BJ (cell line): ENCODE measurements around the gene ARAP3. TPM values are rescaled to one million over a fixed set of nuclear protein-coding genes. Genes with fewer than 3 reads are reported as not detected.

Experiments used
- CTCF ChIA-PET: fragments of 350-600 bp; formaldehyde crosslinking; extraction: SDS; loops from one replicate; lab custom pipeline; 2021; ENCODE audit warnings: antibody characterized with exemption, inconsistent platforms; lab: Yijun Ruan, JAX
- POLR2A ChIA-PET: fragments of 300-600 bp; sonication (Branson Sonifier 250); formaldehyde crosslinking; extraction: SDS; loops from one replicate; lab custom pipeline; 2021; ENCODE audit warnings: antibody characterized with exemption; lab: Charles Lee
- DNase-seq: peaks from one replicate; pipeline ENCODE4 v3.0.0-alpha.2; 2011; ENCODE audit warnings: low read depth
- H3K27me3 ChIP-seq: 2 replicates; pipeline ENCODE4 v1.6.0; 2011; ENCODE audit warnings: low read length; ENCODE audit not compliant: control insufficient read depth, insufficient read depth
- H3K36me3 ChIP-seq: 2 replicates; pipeline ENCODE4 v1.5.1; 2011; ENCODE audit warnings: low read length; ENCODE audit not compliant: control insufficient read depth, insufficient read depth
- H3K4me3 ChIP-seq: 2 replicates; pipeline ENCODE4 v1.5.1; 2011; ENCODE audit warnings: low read depth, mild to moderate bottlenecking, control low read depth, low read length
- CTCF ChIP-seq: IDR thresholded peaks from 2 replicates; pipeline ENCODE4 v1.5.1; 2011; ENCODE audit warnings: low read depth, mild to moderate bottlenecking, control low read depth, inconsistent platforms, low read length, moderate library complexity; ENCODE audit not compliant: insufficient read depth
- polyA plus RNA-seq: library from polyadenylated mRNA; depleted of rRNA; stranded (reverse); fragments of >200 nt; gene quantifications from 2 replicates; pipeline ENCODE4 v1.2.3, GENCODE V29; 2011

The ARAP3 gene
- polyA plus RNA-seq, 1 experiment, result 5.6 TPM

- Histone ChIP-seq H3K4me3 (no peak overlapping the region), H3K36me3 (no peaks in the 10 kb centered on the region), H3K27me3 (peaks cover 15% of the 10 kb centered on the region)
- no peak for TF ChIP-seq CTCF
- no peak for DNase-seq
- ChIA-PET CTCF (interaction anchor here (1.0 to 6.1 kb wide), 4 partner anchors 11 to 165 kb away, joined by 3 to 32 read pairs (median 7); partner anchors contain the start of gene PCDH1), POLR2A (no interaction called here)
These were observed 31.7 kb upstream of the ARAP3 start for GRCh38 chr5:141713616-141714309.

DNA sequence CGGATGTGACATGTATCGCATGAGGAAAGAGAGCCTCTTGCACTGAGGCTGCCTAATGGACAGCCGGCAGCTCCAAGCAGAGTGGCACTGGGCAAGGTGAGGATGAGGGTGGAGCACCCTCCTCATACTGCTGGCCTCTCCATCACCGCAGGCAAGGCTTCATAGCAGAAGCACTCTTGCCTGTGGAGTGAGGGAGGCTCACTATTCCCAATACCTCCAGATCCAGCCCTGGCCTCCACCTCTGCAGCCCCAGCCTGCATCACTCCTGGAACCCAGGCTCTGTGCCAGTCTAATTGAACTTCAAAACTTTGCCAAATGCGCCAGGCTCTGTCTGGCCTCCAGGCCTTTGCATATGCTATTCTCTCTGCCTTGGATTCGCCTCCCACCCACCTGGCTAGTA, 29.7 kb upstream of the ARAP3 start:
- DNase-seq, result no peak
- Histone ChIP-seq H3K36me3 (no peaks in the 10 kb centered on the region), H3K4me3 (no peak overlapping the region), H3K27me3 (peaks cover 14% of the 10 kb centered on the region)
- TF ChIP-seq CTCF, result no peak
- ChIA-PET POLR2A (no interaction called here), CTCF (interaction anchor here (6.1 kb wide), 1 partner anchor 9 kb away, joined by 32 read pairs; no protein-coding TSS in a partner anchor)

DNA sequence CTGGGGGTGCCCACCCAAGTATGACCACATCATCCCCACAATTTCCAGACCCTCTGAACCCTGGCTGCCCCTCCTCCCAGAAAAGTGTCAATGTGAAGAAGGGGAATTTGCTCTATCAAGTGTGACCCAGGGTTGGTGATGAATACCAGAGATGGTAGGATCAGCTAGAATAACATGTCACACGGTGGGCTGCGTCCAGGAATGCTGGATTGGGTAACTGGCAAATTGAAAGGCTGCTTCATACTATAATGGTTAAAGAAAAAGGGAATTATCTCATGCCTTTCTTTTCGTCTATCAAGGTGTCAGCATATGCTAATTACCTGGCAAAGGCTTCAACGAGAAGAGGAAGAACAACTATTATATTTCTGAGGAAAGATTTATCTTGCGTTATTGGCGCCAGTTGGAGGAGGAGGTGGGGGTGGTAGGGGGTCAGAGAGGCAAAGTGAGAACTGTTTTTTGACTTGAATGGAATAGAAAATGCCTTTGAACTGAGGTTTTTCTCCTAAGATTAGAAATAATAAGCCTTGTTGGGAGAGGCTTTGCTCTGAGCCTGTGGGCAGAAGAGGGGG, 27.8 kb upstream of the ARAP3 start:
- DNase-seq, result no peak
- ChIA-PET CTCF (interaction anchor here (0.8 to 2.3 kb wide), 2 partner anchors 9 to 169 kb away, joined by 4 to 6 read pairs; no protein-coding TSS in a partner anchor), POLR2A (no interaction called here)
- no peak overlapping the region for H3K4me3 ChIP-seq
- no peak for TF ChIP-seq CTCF
- peaks cover 18% of the 10 kb centered on the region for H3K27me3 ChIP-seq
- no peaks in the 10 kb centered on the region for H3K36me3 ChIP-seq

DNA sequence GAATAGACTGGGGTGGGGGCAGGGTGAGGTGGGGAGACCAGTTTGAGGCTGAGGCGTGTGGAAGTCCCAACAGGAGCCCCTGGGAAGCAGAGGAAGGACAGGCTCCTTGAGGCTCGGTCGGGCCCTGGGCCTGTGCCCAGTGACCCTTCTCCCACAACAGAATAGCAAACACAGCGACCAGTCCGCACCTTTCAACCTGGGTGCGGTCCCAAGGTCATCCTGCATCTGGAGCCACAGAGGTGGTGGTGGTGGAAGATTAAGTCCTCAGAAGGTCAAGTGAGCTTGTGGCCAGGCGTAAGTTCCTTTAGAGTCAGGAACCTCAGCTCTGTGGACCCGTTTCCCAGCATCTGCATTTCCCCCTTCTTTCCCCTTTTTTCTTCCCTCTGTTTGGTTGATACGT, 26.0 kb upstream of the ARAP3 start:
- Histone ChIP-seq H3K36me3 (no peaks in the 10 kb centered on the region), H3K27me3 (peaks cover 31% of the 10 kb centered on the region), H3K4me3 (no peak overlapping the region)
- no peak for TF ChIP-seq CTCF
- no peak for DNase-seq
- CTCF ChIA-PET, result interaction anchor here (1.4 to 2.2 kb wide), 3 partner anchors 15 to 171 kb away, joined by 4 to 9 read pairs (median 5); partner anchors contain the start of gene PCDH1
- POLR2A ChIA-PET, result no interaction called here

DNA sequence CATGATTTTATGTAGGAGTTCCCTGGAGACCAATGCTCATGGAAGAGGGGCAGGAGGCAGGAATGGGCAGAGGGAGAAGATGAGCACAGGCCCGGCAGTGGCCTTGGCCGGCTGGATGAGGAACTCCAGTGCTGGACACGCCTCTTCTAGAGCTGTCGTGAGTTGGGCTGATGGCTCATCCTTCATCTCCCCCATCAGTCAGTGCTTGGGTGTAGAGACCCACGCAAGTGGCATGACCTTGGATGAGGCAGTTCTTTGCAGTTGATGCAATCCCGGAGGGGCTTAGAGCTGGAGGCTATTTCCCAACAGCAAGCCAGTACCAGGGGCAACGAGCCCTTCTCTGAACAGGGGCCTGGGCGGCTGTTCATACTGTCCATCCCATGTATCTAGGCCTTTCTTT, 25.5 kb upstream of the ARAP3 start:
- Histone ChIP-seq H3K27me3 (peaks cover 35% of the 10 kb centered on the region), H3K36me3 (no peaks in the 10 kb centered on the region), H3K4me3 (no peak overlapping the region)
- POLR2A ChIA-PET, result no interaction called here
- TF ChIP-seq CTCF, result no peak
- CTCF ChIA-PET, result interaction anchor here (0.8 to 2.2 kb wide), 4 partner anchors 14 to 253 kb away, joined by 4 to 9 read pairs (median 4); partner anchors contain the start of gene PCDH1
- no peak for DNase-seq
